ENCODE results near the gene RILPL1.

GRCh38 chr12:123546281-123546680, 12.8 kb upstream of the RILPL1 start:
- TF ChIP-seq, protein P1, sequence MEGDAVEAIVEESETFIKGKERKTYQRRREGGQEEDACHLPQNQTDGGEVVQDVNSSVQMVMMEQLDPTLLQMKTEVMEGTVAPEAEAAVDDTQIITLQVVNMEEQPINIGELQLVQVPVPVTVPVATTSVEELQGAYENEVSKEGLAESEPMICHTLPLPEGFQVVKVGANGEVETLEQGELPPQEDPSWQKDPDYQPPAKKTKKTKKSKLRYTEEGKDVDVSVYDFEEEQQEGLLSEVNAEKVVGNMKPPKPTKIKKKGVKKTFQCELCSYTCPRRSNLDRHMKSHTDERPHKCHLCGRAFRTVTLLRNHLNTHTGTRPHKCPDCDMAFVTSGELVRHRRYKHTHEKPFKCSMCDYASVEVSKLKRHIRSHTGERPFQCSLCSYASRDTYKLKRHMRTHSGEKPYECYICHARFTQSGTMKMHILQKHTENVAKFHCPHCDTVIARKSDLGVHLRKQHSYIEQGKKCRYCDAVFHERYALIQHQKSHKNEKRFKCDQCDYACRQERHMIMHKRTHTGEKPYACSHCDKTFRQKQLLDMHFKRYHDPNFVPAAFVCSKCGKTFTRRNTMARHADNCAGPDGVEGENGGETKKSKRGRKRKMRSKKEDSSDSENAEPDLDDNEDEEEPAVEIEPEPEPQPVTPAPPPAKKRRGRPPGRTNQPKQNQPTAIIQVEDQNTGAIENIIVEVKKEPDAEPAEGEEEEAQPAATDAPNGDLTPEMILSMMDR (IDR thresholded peaks at IDR 0.05), result no peak
- no peak for TF ChIP-seq POLR2AphosphoS5 (IDR thresholded peaks at IDR 0.05)

Measured in gastroesophageal sphincter (tissue), 3 donors.